B cell (primary cell): Measurements from ENCODE around the gene NEURL2. TPM values are rescaled to one million over a fixed set of nuclear protein-coding genes. Genes with fewer than 3 reads are reported as not detected.

Experiments
- ATAC-seq: fragments of 200-7000 bp; cut with Tn5 transposase; one replicate; pipeline ENCODE4 v1.10.0; 2021; ENCODE audit warnings: low read depth, mild to moderate bottlenecking, moderate number of reproducible peaks, moderate library complexity
- CTCF ChIA-PET: fragments of 350-600 bp; sonication (Branson Sonifier 250); formaldehyde crosslinking; loops from one replicate; lab custom pipeline; 2021; ENCODE audit warnings: antibody characterized with exemption, inconsistent platforms; lab: Charles Lee
- POLR2A ChIA-PET: fragments of 350-600 bp; sonication (Branson Sonifier 250); formaldehyde crosslinking; loops from one replicate; lab custom pipeline; 2021; ENCODE audit warnings: antibody characterized with exemption; lab: Charles Lee
- DNase-seq: peaks from one replicate; pipeline ENCODE4 v3.0.0; 2013
- H2AFZ ChIP-seq: 2 replicates; pipeline ENCODE4 v1.6.1; 2012; ENCODE audit warnings: mild to moderate bottlenecking, low read depth, low read length; ENCODE audit not compliant: insufficient read depth, poor library complexity, severe bottlenecking
- H3K27ac ChIP-seq, 2 donors: 1 replicate in 1 of 2; 2 replicates in 1 of 2; pipeline ENCODE4 v1.5.1; 2012 to 2013; ENCODE audit warnings: low read length in 2 of 2, mild to moderate bottlenecking in 2 of 2, moderate library complexity in 1 of 2
- H3K27me3 ChIP-seq, 4 experiments: fragments of 200-600 bp in 1 of 4; sonication (generic) in 1 of 4; replicated peaks in 1 of 4; 1 replicate in 2 of 4; 2 replicates in 2 of 4; pipeline versions ENCODE4 v1.6.1 to v1.7.0; 2013 to 2016; ENCODE audit warnings: low read length in 3 of 4, mild to moderate bottlenecking in 2 of 4, mixed read lengths in 1 of 4, moderate library complexity in 1 of 4; ENCODE audit not compliant: insufficient read depth in 4 of 4, control insufficient read depth in 3 of 4; ENCODE audit errors: control extremely low read depth in 1 of 4
- H3K36me3 ChIP-seq, 2 experiments: replicated peaks in 1 of 2; 1 replicate in 1 of 2; 2 replicates in 1 of 2; pipeline versions ENCODE4 v1.6.1 to v1.7.1; 2013; ENCODE audit warnings: low read length in 1 of 2; ENCODE audit not compliant: insufficient read depth in 2 of 2, control insufficient read depth in 1 of 2; ENCODE audit errors: control extremely low read depth in 1 of 2, extremely low read depth in 1 of 2
- H3K4me1 ChIP-seq, 2 donors: fragments of 200-600 bp in 1 of 2; sonication (generic) in 1 of 2; 1 replicate in 1 of 2; 2 replicates in 1 of 2; pipeline versions ENCODE4 v1.5.1 to v1.6.1; 2013 to 2017; ENCODE audit warnings: low read length in 2 of 2; ENCODE audit not compliant: control insufficient read depth in 2 of 2, insufficient read depth in 2 of 2
- H3K4me2 ChIP-seq: replicated peaks from 2 replicates; pipeline ENCODE3; 2012; ENCODE audit warnings: mild to moderate bottlenecking, low read depth, low read length; ENCODE audit not compliant: poor library complexity, severe bottlenecking
- H3K4me3 ChIP-seq, 5 experiments: fragments of 200-600 bp in 1 of 5; sonication (generic) in 1 of 5; 1 replicate in 3 of 5; 2 replicates in 2 of 5; pipeline versions ENCODE4 v1.5.1 to v1.7.0; 2011 to 2016; ENCODE audit warnings: low read length in 4 of 5, mild to moderate bottlenecking in 4 of 5, low read depth in 2 of 5, control low read depth in 1 of 5, moderate library complexity in 1 of 5; ENCODE audit not compliant: insufficient read depth in 1 of 5; ENCODE audit errors: control extremely low read depth in 1 of 5, extremely low read depth in 1 of 5
- H3K79me2 ChIP-seq: fragments of 200-600 bp; sonication (generic); one replicate; pipeline ENCODE4 v1.6.0; 2016; ENCODE audit warnings: low read length; ENCODE audit not compliant: control insufficient read depth, insufficient read depth
- H3K9ac ChIP-seq: fragments of 200-600 bp; sonication (generic); 2 replicates; pipeline ENCODE4 v1.6.1; 2017; ENCODE audit warnings: mild to moderate bottlenecking, low read length, moderate library complexity
- H3K9me3 ChIP-seq, 3 donors: one replicate each; pipeline versions ENCODE4 v1.6.1 to v1.7.1; 2013; ENCODE audit warnings: low read length in 2 of 3; ENCODE audit not compliant: control insufficient read depth in 2 of 3, insufficient read depth in 1 of 3; ENCODE audit errors: control extremely low read depth in 1 of 3
- H4K20me1 ChIP-seq: 2 replicates; pipeline ENCODE4 v1.6.0; 2012; ENCODE audit warnings: mild to moderate bottlenecking, low read length; ENCODE audit not compliant: insufficient read depth, control insufficient read depth, poor library complexity, severe bottlenecking
- H3K27ac Mint-ChIP-seq: one replicate; pipeline ENCODE4 v1.8.0; 2021; ENCODE audit warnings: mixed read lengths
- H3K27me3 Mint-ChIP-seq: one replicate; pipeline ENCODE4 v1.8.0; 2021; ENCODE audit warnings: mixed read lengths
- H3K4me1 Mint-ChIP-seq: one replicate; pipeline ENCODE4 v1.8.0; 2021; ENCODE audit warnings: mixed read lengths
- H3K4me3 Mint-ChIP-seq: one replicate; pipeline ENCODE4 v1.8.0; 2021; ENCODE audit warnings: mixed read lengths
- H3K9me3 Mint-ChIP-seq: one replicate; pipeline ENCODE4 v1.8.0; 2022; ENCODE audit warnings: mixed read lengths; ENCODE audit not compliant: insufficient read depth
- EZH2 ChIP-seq: IDR thresholded peaks from 2 replicates; pipeline ENCODE4 v1.6.1; 2012; ENCODE audit warnings: borderline replicate concordance, low read depth, mild to moderate bottlenecking, moderate library complexity, low read length; ENCODE audit not compliant: insufficient read depth, poor library complexity, severe bottlenecking
- WGBS: methylation state at CpG from one replicate; pipeline ENCODE4 v1.1.5; 2013; ENCODE audit warnings: missing lambda C conversion rate; ENCODE audit not compliant: insufficient coverage; 5-methylcytosine and 5-hydroxymethylcytosine counted together
- intact Hi-C: fragments of 100-400 bp; cut with micrococcal nuclease; formaldehyde crosslinking; loops from one replicate; pipeline ENCODE4 v1.10.0; 2022
- polyA plus RNA-seq: library from polyadenylated mRNA; depleted of rRNA; stranded (reverse); fragments of >200 nt; gene quantifications from 2 replicates; pipeline ENCODE4 v1.2.3, GENCODE V29; 2012
- total RNA-seq, 2 donors: library from RNA; stranded (reverse); fragments of 120-200 nt in 1 of 2; gene quantifications; 1 replicate in 1 of 2; 2 replicates in 1 of 2; pipeline versions ENCODE4 v1.2.3 to v1.2.4, GENCODE V29; 2013 to 2022
- TF ChIP-seq, protein P1 (sequence below): fragments of 200-600 bp; IDR thresholded peaks from one replicate; pipeline ENCODE4 v1.8.0; 2022; ENCODE audit warnings: antibody characterized with exemption, mild to moderate bottlenecking

The NEURL2 gene
- total and polyA plus RNA-seq, 2 donors (not counting 1 experiment from before 2014, with no cell fraction given), result 3.3 to 5.4 TPM

DNA sequence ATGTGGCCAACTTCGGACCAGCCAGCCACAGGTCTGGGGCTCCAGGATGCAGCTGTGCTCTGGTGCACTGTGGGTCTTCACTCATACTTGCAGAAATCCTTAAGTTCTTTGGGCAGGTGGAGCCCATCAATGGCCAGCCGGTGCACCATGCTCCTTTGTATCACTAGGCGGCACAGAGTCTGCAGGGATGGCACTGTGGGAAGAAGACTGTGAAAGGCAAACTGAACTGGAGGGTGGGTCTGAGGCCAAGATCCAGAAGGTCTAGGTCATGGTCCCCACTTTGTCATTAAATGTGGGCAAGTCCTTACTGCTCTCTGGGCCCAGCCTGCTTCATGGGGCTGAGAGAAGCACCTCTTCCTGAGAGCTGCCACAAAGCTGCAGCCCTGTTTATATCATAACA lies 2.3 kb downstream of the NEURL2 start:
- ATAC-seq (no peak), DNase-seq (no peak)
- Histone ChIP-seq H3K27me3 (no peaks in the 10 kb centered on the region), H3K27ac (no peak overlapping the region), H3K9me3 (no peaks in the 10 kb centered on the region), H2AFZ (no peak overlapping the region), H3K4me1 (peaks cover 24 to 29% of the 10 kb centered on the region in 2 donors), H3K4me3 (no peak overlapping the region), H3K79me2 (peaks cover 16% of the 10 kb centered on the region), H3K36me3 (peaks cover 0 to 25% of the 10 kb centered on the region in 2 experiments), H3K4me2 (no peak overlapping the region), H4K20me1 (no peaks in the 10 kb centered on the region), H3K9ac (no peak overlapping the region)
- intact Hi-C loops, result no loop called here
- H3K4me3 Mint-ChIP-seq, result no peak overlapping the region
- TF ChIP-seq EZH2, result no peak
- TF ChIP-seq, protein P1, sequence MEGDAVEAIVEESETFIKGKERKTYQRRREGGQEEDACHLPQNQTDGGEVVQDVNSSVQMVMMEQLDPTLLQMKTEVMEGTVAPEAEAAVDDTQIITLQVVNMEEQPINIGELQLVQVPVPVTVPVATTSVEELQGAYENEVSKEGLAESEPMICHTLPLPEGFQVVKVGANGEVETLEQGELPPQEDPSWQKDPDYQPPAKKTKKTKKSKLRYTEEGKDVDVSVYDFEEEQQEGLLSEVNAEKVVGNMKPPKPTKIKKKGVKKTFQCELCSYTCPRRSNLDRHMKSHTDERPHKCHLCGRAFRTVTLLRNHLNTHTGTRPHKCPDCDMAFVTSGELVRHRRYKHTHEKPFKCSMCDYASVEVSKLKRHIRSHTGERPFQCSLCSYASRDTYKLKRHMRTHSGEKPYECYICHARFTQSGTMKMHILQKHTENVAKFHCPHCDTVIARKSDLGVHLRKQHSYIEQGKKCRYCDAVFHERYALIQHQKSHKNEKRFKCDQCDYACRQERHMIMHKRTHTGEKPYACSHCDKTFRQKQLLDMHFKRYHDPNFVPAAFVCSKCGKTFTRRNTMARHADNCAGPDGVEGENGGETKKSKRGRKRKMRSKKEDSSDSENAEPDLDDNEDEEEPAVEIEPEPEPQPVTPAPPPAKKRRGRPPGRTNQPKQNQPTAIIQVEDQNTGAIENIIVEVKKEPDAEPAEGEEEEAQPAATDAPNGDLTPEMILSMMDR, result no peak
- no peaks in the 10 kb centered on the region for H3K27me3 Mint-ChIP-seq
- POLR2A ChIA-PET, result interaction anchor here (5.3 kb wide), 1 partner anchor 46 kb away, joined by 41 read pairs; the partner anchor contains the start of gene PCIF1
- WGBS, result 82% methylated on average over 3 of the region's 3 CpGs
- H3K27ac Mint-ChIP-seq, result peak overlapping the region; percentile 37
- peaks cover 36% of the 10 kb centered on the region for H3K4me1 Mint-ChIP-seq
- CTCF ChIA-PET, result interaction anchor here (0.6 to 1.9 kb wide), 3 partner anchors 21 to 202 kb away, joined by 4 to 8 read pairs (median 8); no protein-coding TSS in a partner anchor
- no peaks in the 10 kb centered on the region for H3K9me3 Mint-ChIP-seq

GRCh38 chr20:45887346-45887715 lies 3.7 kb downstream of the NEURL2 start, which contains the start of gene SPATA25:
Gene SPATA25 (minus strand): TSS chr20:45887622. CDS start chr20:45887590, 32 bp downstream.
- CTCF ChIA-PET, result no interaction called here
- Histone ChIP-seq H4K20me1 (no peaks in the 10 kb centered on the region), H3K79me2 (peaks cover 30% of the 10 kb centered on the region), H3K27me3 (no peaks in the 10 kb centered on the region), H3K27ac (no peak within 1 kb of the TSS), H3K9ac (no peak within 1 kb of the TSS), H3K4me1 (peaks cover 15 to 22% of the 10 kb centered on the region in 2 donors), H3K36me3 (peaks cover 0 to 37% of the 10 kb centered on the region in 2 experiments), H2AFZ (no peak within 1 kb of the TSS), H3K9me3 (no peaks in the 10 kb centered on the region), H3K4me3 (no peak within 1 kb of the TSS), H3K4me2 (no peak within 1 kb of the TSS)
- H3K9me3 Mint-ChIP-seq, result no peaks in the 10 kb centered on the region
- intact Hi-C loops, result no loop called here
- no peaks in the 10 kb centered on the region for H3K27me3 Mint-ChIP-seq
- DNase-seq, result no peak
- H3K4me3 Mint-ChIP-seq, result no peak within 1 kb of the TSS
- no peak for TF ChIP-seq EZH2
- TF ChIP-seq, protein P1, result no peak
- no peak for ATAC-seq
- WGBS, result 100% methylated on average over 5 of the region's 8 CpGs
- H3K4me1 Mint-ChIP-seq, result peaks cover 38% of the 10 kb centered on the region
- H3K27ac Mint-ChIP-seq, result no peak within 1 kb of the TSS
- POLR2A ChIA-PET, result no interaction called here
